Stimulated activated CD4-positive, alpha-beta T cell treated with anti-CD3 and anti-CD28 coated beads, Interleukin-1b, Interleukin-23, amount 100 ng/mL, for 24 hours (primary cell): ENCODE measurements around the gene FADS2.

Experiments used
- DNase-seq, 4 experiments: peaks; one replicate each; pipeline ENCODE4 v3.0.0-alpha.2; 2020; ENCODE audit warnings: low read depth in 4 of 4, low spot score in 1 of 4

The FADS2 gene

DNA sequence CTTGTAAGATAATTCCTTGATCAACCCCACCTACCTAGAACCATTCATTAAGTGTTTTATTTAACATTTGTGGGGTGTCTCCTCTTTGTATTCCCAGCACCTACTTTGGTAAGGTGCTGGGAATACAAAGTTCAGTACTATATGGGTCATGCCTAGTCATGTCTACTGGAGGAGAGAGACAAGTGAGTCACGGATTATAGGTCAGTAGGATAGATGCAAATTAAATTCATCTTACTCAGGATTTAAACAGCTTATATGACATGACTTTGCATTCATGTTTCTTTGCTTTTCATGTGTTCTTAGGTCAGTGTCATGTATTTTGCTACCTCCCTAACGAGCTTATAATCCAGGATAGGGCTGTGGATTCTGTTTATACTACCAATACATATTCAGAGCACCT is 7.9 kb upstream of the FADS2 start:
- no peak for DNase-seq

DNA sequence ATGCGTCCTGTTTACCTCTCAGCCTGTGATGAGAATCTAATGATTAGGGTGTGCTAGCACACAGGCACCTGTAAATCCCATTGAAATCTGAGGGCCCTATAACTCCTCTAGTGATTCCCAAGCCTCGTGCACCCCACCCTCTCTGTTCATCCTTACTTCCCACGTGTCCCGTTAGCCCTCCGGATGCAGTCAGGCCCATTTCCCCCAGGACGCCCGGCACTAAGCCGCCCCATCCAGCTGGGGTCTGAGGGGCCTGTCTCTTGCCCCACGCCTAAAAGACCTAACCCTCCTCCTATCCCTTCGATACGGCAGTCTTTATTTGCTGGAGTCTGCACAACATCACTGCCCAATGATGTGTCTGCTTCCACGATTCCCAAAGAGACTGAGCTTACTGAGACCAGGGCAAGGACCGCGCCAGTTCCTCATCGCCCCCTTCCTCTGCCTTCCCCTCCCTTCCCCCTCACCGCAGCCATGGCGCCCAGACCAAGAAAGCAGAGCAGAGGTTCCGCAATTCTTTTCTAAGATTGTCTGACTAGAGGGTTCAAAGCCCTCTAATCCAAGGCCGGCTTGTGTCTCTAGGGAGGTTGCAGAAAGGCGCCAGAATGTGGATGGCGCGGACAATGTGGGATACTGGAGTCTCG is 1.1 kb upstream of the FADS2 start:
- no peak for DNase-seq

DNA sequence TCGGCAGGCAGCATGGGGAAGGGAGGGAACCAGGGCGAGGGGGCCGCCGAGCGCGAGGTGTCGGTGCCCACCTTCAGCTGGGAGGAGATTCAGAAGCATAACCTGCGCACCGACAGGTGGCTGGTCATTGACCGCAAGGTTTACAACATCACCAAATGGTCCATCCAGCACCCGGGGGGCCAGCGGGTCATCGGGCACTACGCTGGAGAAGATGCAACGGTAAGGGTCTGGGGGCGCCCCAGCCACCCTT is 204 bp downstream of the FADS2 start:
- DNase-seq: no peak

- DNase-seq: no peak
Observed at GRCh38 chr11:61828629-61829407, 718 bp downstream of the FADS2 start.

DNA sequence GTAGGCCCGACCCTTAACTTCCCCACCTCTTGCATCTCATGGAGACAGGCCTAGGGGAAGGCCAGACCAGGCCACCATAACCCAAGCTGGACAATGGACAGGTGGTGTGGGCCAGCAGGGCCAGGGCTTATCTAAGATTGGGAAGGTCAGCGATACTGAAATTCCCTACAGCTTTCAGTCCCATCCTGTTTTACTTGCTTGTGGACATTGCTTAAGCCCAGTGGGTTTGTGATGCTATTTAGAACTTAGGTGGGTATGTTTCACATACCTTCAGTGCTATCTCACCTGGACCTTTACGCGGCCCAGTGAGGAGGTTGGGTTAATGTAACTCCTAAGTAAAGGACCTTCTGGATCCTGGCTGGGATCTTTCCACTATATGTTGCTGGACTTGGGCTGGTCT is 1.7 kb downstream of the FADS2 start:
- DNase-seq: no peak

- no peak for DNase-seq
Observed at GRCh38 chr11:61830237-61831105, 2.4 kb downstream of the FADS2 start.

- no peak for DNase-seq
Observed at GRCh38 chr11:61832207-61832606, 4.1 kb downstream of the FADS2 start.

GRCh38 chr11:61832754-61833153 is 4.7 kb downstream of the FADS2 start:
- DNase-seq: no peak

GRCh38 chr11:61833471-61833870 is 5.4 kb downstream of the FADS2 start:
- DNase-seq: no peak

GRCh38 chr11:61833926-61834277 is 5.8 kb downstream of the FADS2 start:
- no peak for DNase-seq

DNA sequence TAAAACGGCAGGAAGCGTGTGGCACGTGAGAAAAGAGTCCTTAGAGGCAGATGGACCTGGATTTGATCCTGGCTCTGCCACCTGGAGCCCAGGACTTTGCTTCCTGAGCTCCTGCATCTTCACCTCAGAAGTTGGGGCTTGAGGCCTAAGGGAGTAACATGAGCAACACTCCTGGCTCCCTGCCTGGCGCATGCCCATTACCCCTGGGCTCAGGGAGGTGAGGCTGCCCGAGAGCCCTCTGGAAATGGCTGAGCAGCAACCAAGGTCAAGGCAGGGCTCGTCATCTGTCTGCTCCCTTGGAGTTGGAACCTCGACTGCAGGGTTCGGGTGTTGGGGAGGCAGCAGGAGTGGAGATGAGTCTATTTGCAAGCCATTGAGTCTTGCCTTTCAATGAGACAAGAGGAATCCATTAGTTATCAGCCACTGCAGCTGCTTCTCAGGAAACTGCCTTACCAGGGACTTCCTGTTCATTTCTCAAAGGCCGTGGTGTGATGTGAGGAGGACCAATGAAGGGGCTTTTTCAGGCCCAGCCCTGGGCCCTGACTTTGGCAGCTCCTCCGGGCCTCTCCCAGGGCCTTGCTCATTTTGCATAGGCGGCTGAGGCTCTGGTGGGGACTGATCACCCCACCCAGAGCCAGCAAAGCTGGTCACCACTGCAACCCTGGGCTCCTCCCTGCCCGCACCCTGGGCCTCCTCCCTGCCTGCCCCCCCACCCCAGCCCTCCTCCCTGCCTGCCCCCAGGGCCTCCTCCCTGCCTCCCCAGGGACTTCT is 6.4 kb downstream of the FADS2 start:
- peak in 1 of 4 experiments; percentile 29 for DNase-seq

- DNase-seq: no peak
Observed at GRCh38 chr11:61836193-61836592, 8.1 kb downstream of the FADS2 start.

DNA sequence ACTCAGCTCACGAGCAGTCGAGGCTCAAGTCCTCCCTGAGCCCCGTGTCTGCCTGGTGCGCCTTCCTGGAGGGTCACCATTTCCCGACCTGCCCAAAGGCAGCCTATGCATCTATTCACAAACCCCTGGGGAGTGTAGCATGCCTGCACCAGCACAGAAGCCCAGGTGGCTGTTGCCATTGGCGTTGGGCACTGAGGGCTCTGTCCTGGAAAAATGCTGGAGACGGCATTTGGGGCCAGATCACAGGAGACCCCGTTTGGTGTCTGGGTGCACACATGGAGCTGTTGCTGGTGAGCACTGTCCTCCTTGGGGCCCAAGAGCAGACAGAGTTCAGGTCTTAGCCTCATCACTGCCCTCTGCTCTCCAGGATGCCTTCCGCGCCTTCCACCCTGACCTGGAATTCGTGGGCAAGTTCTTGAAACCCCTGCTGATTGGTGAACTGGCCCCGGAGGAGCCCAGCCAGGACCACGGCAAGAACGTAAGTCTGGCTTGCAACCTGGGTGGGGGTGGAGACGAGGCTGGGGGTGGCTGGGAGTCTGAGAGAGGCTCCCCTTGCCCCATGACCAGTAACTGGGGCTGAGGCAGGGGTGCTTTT is 9.4 kb downstream of the FADS2 start:
- no peak for DNase-seq

- no peak for DNase-seq
Observed at GRCh38 chr11:61838501-61838900, 10.4 kb downstream of the FADS2 start.

GRCh38 chr11:61838921-61839320 is 10.8 kb downstream of the FADS2 start:
- no peak for DNase-seq

DNA sequence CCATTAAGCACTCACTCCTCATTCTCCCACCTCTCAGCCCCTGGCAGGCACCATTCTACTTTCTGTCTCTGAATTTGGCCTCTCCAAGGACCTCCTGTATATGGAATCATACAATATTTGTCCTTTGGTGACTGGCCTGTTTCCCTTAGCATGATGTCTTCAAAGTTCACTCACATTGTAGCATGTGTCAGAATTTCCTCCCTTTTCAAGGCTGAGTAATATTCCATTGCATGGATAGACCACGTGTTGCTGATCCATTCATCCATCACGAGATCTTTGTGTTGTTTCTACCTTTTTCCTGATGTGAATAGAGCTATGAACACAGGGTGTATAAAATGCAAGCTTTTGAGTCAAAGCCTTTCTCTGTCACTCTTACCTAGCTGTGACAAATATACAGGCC is 11.6 kb downstream of the FADS2 start:
- no peak for DNase-seq

DNA sequence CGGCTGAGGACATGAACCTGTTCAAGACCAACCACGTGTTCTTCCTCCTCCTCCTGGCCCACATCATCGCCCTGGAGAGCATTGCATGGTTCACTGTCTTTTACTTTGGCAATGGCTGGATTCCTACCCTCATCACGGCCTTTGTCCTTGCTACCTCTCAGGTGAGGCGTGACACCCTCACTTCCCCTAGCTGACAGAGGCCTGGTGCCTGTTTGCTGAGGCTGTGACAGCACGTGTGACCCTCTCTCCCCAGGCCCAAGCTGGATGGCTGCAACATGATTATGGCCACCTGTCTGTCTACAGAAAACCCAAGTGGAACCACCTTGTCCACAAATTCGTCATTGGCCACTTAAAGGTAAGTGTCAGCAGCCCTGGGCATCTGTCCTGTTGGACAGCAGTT is 12.3 kb downstream of the FADS2 start:
- no peak for DNase-seq

DNA sequence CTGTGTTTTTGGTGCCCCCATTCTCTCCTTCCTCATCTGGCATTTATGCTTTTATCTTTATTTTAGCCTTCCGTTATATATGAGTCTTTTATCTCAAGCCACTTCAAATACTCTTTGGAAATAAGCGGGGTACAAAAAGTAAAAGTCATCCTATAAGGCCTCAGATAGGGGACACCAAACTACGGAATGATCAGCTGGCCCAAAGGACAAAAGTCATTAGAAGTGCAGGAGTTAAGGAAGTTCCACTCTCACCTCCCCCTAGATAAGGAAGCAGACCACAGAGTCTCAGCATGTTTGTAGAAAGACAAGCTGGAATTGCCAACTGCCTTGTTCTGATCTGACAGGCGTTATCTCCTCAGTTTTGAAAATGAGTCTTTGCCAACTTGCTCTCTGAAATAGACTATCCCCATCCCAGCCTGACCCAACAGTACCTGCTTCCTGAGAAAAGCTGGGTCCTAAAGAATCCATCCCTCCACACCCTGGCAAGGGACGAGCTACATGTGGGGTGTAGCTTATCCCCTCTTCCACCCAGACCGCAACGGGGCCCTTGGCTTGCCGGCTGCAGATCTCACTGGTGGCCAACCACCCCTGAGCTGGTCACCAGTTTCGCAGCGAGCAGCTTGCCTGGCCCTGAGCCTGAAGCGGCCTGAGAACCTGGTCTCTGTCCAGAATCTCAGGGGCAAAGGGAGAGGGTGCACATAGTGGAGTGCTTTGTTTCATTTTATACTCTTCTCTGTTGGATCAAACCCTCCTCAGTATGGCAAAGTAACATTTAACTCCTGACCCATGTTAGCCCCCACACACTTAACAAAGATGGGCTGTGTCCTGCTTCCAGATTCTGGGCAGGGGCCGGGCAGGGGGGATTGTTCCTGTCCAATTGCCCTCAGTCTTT is 13.8 kb downstream of the FADS2 start:
- DNase-seq: no peak

- DNase-seq: no peak
Observed at GRCh38 chr11:61842528-61842820, 14.4 kb downstream of the FADS2 start.

- DNase-seq: no peak
Observed at GRCh38 chr11:61844909-61845565, 16.9 kb downstream of the FADS2 start.
